GM21529 (cell line): ENCODE data around the gene HUWE1.

Experiments
- ATAC-seq: cut with Tn5 transposase; IDR thresholded peaks from one replicate; pipeline ENCODE4 v1.9.1; 2021; ENCODE audit not compliant: unreplicated experiment

HUWE1 gene

DNA sequence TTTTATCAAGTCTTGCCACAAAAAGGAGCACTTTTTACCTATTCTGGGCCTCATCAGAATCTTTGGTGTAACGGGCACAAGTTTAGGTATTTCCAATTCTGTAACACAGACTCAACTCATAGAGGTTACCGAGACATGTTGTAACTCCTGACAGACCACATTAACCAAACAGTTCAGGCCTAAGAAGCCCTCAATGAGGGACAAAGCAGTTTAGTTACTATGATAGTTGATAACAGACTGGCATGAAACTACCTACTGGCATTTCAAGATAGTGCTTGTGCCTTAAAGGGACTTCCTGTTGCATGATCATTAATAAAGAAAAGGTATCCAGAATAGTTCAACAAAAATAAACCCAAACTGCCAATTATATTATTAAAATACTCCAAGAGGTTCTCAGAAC is 64.1 kb downstream of the HUWE1 start:
- no peak for ATAC-seq

- no peak for ATAC-seq
These were observed 65.0 kb downstream of the HUWE1 start for GRCh38 chrX:53621418-53621986.

DNA sequence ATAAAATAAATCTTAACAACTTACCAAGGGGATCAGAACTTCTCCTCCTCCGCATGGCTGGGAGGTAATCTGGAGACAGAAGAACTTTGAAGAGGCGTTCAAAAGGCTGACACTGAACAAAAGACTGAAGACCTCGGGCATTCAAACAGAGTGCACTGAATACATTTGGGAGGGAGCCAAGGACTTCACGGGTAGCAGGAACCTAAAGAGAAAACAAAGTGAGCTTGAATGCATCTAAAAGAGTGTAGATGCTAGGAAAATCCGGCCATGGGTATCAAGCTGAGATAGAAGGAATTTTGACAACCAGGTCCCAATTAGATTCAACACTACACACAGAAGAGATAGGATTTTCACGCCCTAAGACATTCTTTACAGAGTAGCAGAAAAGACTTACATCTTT is 69.6 kb downstream of the HUWE1 start:
- ATAC-seq, result no peak

DNA sequence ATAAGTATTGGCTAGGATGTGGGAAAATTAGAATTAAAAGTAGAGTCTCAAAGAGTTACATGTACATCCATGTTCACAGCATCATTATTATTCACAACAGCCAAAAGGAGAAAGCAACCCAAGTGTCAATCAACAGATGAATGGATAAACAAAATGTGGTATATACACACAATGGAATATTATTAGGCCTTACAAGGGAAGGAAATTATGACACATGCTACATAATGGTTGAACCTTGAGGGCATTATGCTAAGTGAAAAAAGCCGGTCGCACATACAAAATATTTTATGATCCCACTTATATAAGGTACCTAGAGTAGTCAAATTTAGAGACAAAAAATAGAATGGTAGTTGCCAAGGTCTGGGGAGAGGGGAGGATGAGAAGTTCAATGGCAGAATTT is 80.1 kb downstream of the HUWE1 start:
- ATAC-seq, result no peak

GRCh38 chrX:53605004-53605403 is 81.5 kb downstream of the HUWE1 start:
- no peak for ATAC-seq

DNA sequence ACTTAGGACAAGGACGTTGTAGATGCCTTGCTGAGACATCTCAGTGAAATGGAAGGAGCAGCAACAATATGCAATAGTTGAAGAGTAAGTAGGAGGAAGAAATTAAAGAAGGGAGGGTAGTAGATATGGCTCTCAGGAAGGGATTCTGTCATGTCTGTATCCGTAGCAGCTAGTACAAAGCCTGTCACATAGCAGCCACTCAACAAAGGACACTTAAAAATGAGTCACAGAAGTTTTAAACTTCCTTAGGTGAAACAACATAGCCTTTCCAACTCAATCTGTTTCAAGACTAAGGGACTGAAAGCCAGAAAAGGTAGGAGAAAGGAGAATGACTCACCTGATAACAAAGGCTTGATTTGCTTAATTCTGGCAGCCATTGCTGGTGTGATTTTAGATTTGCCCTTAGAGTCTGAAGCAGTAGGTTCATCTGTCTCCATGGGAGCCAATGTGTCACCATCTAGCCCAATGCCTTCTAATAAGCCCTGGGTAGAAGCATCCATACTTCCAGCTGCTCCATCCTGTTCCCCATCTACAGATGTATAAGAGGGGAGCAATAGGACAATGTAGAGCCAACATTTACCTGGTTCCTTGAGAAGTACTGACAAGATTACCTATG is 86.6 kb downstream of the HUWE1 start:
- ATAC-seq, result no peak

DNA sequence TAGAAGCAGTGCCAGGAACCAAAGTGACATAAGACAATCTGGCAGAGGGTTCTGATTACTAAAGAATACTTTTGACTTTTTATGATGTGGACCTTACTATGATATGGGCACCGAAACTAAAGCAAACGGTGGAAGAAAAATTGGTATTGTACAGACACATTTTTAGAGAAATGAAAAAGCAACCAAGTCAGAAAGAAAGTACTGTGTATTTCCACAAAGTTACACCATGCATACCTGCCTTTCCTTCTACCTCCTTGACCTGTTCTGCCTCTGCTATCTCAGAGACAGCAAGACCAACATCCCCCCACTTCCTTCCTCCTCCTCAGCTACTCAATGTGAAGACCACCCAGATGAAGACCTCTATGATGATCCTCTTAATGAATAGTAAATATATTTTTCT is 88.3 kb downstream of the HUWE1 start:
- no peak for ATAC-seq

GRCh38 chrX:53595266-53595810 is 91.2 kb downstream of the HUWE1 start:
- no peak for ATAC-seq

GRCh38 chrX:53594354-53594753 is 92.2 kb downstream of the HUWE1 start:
- no peak for ATAC-seq

- ATAC-seq, result no peak
These were observed 98.6 kb downstream of the HUWE1 start for GRCh38 chrX:53587795-53588420.

- ATAC-seq, result no peak
These were observed 101.6 kb downstream of the HUWE1 start for GRCh38 chrX:53584891-53585290.

- ATAC-seq, result no peak
These were observed 102.9 kb downstream of the HUWE1 start for GRCh38 chrX:53583571-53583970.

GRCh38 chrX:53580742-53581504 is 105.6 kb downstream of the HUWE1 start:
- no peak for ATAC-seq

DNA sequence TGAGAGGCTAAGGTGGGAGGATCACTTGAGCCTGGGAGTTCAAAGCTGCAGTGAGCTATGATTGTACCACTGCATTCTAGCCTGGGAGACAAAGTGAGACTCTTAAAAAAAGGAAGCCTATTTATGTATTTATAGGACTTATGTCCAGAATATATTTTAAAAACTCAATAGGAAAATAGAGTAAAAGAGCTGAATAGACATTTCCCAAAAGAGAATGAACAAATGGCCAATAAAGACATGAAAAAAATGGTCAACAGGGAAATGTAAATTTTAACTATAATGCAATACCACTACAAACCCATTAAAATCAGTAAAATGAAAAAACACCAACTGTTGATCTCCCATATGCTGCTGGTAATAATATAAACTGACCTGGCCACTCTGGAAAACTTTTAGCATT is 115.0 kb downstream of the HUWE1 start:
- ATAC-seq, result no peak

DNA sequence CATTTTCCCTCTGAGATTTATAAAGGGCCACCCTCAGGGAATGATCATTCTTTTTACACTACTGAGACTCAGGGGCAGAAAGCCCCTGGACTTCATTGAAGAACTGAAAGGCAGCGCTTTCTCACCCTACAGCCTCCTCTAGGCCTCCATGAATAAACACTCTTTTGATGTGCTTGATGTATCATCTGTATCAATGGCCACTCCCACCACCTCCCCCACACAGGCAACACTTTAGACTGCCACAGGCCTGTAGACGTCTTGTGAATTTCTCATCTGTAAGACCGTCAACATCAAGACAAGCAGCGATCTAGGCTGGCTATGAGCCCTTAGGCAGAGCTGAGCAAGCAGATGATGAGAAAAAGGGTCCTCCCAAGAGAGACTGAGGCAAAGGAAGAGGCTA is 123.2 kb downstream of the HUWE1 start:
- no peak for ATAC-seq

DNA sequence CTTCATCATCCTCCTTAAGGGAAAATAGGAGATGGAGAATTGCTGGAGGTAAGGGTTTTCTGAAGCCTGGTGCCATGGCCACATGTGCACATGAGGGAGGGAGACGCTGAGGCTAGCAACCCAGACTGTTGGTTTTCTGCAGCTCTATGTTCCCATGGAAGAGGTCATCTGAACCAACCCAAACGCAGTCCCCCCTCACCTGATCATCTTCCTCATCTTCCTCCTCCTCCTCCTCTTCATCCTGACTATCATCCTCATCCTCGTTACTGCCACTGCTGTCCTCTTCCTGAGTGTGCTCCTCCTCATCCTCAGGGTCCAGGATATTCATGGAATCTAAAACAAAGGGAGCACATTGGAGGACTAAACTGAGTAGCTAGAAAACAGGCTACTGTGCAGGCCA is 124.6 kb downstream of the HUWE1 start:
- ATAC-seq, result no peak

- no peak for ATAC-seq
These were observed 127.9 kb downstream of the HUWE1 start for GRCh38 chrX:53558646-53559045.

- no peak for ATAC-seq
These were observed 129.7 kb downstream of the HUWE1 start for GRCh38 chrX:53556868-53557267.

DNA sequence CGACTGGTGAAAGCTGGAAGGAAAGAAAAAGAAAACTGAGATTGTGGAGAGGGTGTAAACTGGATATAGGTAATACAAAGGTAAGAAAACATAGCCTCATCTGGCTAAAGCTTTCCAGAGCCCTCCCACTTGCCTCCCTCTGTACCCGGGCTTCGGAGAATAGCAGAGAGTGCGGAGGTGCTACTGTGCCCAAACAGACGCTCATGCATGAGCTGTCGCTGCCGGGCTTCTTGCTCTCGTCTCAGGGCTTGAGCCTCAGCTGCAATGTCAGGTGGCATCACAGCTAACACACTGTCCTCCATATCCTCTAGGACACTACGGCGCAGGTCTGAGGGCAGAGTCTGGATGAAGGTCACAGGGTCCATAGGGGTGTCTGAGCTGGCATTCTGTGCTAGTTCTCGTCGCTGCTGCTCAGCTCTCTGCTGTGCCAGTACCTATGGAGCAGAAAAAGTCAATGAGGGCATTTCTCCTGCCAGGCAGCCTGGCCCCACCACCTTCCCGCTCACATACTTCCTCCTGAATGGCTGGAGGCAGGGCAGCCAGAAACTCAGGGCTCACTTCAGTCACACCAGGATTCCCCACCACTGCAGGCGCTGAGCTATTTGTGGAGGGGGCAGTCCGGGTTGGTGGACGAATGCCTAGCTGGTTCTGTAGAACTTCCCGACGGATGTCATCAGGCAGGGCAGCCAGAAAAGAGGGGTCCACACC is 135.6 kb downstream of the HUWE1 start:
- no peak for ATAC-seq

- ATAC-seq, result no peak
These were observed 138.9 kb downstream of the HUWE1 start for GRCh38 chrX:53547668-53548067.

DNA sequence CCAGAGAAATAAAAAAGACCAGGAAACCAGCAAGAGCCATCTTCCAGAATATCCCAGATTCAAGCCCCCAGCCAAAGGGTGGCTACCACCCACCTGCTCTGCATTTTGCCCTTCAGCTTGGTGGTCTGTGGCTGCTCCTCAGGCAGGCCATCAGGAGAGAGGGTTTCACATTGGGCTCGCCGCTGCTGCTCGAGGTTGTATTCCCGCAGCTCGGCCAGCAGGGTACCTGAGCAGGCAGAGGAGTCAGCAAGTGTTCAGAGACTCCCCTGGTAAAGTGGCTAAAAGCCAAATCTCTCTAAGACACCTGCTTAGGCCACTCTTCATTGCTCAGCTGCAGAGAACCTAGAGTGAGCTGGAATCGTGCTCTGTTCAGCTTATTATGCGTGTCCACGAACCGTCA is 141.6 kb downstream of the HUWE1 start:
- ATAC-seq, result no peak
